Spinal cord (tissue), 10 donors: ENCODE data around the gene SLC14A1. TPM values are rescaled to one million over a fixed set of nuclear protein-coding genes. Genes with fewer than 3 reads are reported as not detected.

Experiments used
- DNase-seq, 6 donors: peaks; one replicate each; pipeline versions ENCODE4 v3.0.0 to v3.0.0-alpha.2; 2013 to 2015; ENCODE audit warnings: low spot score in 6 of 6, low read depth in 4 of 6
- H3K27ac ChIP-seq: one replicate; pipeline ENCODE4 v1.5.1; 2013; ENCODE audit warnings: low read depth, low read length, control low read depth
- H3K27me3 ChIP-seq: one replicate; pipeline ENCODE4 v1.6.1; 2013; ENCODE audit warnings: low read length; ENCODE audit not compliant: control insufficient read depth, insufficient read depth
- H3K36me3 ChIP-seq: one replicate; pipeline ENCODE4 v1.6.1; 2013; ENCODE audit warnings: low read length; ENCODE audit not compliant: control insufficient read depth, insufficient read depth
- H3K4me1 ChIP-seq: one replicate; pipeline ENCODE4 v1.6.1; 2013; ENCODE audit warnings: low read length; ENCODE audit not compliant: control insufficient read depth, insufficient read depth
- H3K4me3 ChIP-seq: one replicate; pipeline ENCODE4 v1.5.1; 2013; ENCODE audit warnings: low read depth, low read length, control low read depth
- H3K9me3 ChIP-seq: one replicate; pipeline ENCODE4 v1.6.1; 2013; ENCODE audit warnings: low read length; ENCODE audit not compliant: control insufficient read depth, insufficient read depth
- WGBS: methylation state at CpG from one replicate; pipeline ENCODE4 v1.1.5; 2013; ENCODE audit warnings: missing lambda C conversion rate; ENCODE audit not compliant: insufficient coverage; 5-methylcytosine and 5-hydroxymethylcytosine counted together
- polyA plus RNA-seq, 2 donors: library from polyadenylated mRNA; unstranded; fragments of 120-200 nt; gene quantifications; one replicate each; pipeline ENCODE4 v1.2.1, GENCODE V29; 2013; ENCODE audit not compliant: insufficient read length in 2 of 2
- total RNA-seq, 2 donors: library from RNA; depleted of rRNA in 1 of 2; stranded (reverse); fragments of 120-200 nt in 1 of 2; fragments of >200 nt in 1 of 2; gene quantifications; one replicate each; pipeline versions ENCODE4 v1.2.3 to v1.2.4, GENCODE V29; 2013 to 2014
- donor health status: healthy.

Gene SLC14A1
- total and polyA plus RNA-seq, 4 donors, result 1.1 to 19.4 (median 1.6) TPM

DNA sequence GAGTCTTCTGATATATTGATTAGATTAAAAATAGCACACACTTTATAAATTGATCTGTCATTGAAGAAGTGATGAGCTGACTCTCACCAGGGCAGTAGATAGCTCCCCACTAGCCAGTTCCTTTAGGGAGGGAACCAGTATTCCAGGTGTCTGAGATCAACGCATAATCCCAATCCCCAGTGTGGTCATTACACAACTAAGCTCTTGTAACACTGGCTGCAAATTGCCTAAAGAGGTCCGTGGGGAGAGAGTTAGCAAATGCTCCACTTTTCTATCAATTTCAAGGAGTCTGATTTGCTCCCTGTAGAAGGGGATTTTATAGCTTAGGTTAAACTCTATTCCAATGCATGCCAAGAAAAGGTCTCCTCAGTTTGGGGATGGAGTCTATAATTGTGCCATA lies 7.7 kb downstream of the SLC14A1 start:
- Histone ChIP-seq H3K9me3 (no peaks in the 10 kb centered on the region), H3K36me3 (no peaks in the 10 kb centered on the region), H3K27ac (no peak overlapping the region), H3K4me1 (no peaks in the 10 kb centered on the region), H3K27me3 (no peaks in the 10 kb centered on the region), H3K4me3 (no peak overlapping the region)
- DNase-seq, result peak in 1 of 6 donors; percentile 62
- WGBS, result 100% methylated on average over 1 of the region's 2 CpGs

DNA sequence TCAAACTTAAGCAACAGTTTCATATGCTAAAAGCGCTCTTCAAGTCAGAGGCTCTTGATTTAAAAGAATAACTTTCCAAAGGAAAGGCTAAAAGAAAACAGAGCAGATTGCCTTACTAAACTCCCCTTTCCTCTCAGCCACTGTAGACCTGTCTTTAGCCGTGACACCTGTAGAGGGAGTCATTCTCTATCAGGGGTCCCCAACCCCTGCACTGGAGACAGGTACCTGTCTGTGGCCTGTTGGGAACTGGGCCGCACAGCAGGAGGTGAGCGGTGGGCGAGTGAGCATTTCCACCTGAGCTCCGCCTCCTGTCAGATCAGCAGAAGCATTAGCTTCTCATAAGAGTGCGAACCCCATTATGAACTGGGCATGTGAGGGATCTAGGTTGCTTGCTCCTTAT lies 9.6 kb downstream of the SLC14A1 start:
- Histone ChIP-seq H3K27ac (no peak overlapping the region), H3K4me3 (no peak overlapping the region), H3K27me3 (no peaks in the 10 kb centered on the region), H3K4me1 (no peaks in the 10 kb centered on the region), H3K36me3 (no peaks in the 10 kb centered on the region), H3K9me3 (no peaks in the 10 kb centered on the region)
- no peak for DNase-seq
- 84% methylated on average over 7 of the region's 7 CpGs for WGBS

DNA sequence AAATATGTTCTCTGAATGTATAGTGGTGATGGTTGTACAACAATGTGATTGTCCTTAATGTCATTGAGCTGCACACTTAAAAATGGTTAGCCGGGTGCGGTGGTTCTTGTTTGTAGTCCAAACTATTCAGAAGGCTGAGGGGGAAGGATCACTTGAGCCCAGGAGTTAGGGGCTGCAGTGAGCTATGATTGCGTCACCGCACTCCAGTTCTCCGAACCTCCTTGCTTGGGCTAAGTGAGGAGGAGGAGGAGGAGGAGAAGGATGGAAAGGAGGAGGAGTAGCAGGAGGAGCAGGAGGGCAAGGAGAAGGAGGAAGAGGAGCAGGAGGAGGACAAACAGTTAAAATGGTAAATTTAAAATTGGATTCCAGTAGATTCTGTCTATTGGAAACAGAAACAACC lies 10.5 kb downstream of the SLC14A1 start:
- H3K4me1 ChIP-seq, result no peaks in the 10 kb centered on the region
- 97% methylated on average over 5 of the region's 5 CpGs for WGBS
- H3K36me3 ChIP-seq, result no peaks in the 10 kb centered on the region

DNA sequence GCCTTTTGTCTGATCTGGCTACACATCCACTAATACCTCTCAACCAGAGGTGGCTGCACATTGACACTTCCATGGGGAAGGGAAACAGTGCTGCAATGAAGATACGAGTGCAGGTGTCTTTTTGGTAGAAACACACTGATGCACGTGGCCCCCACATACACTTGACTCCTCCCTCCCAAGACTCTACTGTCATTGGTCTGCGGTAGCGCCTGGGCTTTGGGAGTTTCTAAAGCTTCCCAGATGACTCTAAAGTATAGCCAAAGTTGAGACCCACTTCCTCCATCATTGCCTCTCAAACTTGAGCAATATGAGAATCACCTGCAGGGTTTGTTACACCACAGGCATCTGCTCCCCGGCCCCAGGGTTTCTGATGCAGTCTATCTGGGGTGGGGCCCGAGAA lies 11.0 kb downstream of the SLC14A1 start:
- WGBS, result 87% methylated on average over 6 of the region's 6 CpGs

More for the DNA sequence above, 10.5 kb downstream of the SLC14A1 start:
- Histone ChIP-seq H3K4me3 (no peak overlapping the region), H3K9me3 (no peaks in the 10 kb centered on the region), H3K27ac (no peak overlapping the region), H3K27me3 (no peaks in the 10 kb centered on the region)
- no peak for DNase-seq

DNA sequence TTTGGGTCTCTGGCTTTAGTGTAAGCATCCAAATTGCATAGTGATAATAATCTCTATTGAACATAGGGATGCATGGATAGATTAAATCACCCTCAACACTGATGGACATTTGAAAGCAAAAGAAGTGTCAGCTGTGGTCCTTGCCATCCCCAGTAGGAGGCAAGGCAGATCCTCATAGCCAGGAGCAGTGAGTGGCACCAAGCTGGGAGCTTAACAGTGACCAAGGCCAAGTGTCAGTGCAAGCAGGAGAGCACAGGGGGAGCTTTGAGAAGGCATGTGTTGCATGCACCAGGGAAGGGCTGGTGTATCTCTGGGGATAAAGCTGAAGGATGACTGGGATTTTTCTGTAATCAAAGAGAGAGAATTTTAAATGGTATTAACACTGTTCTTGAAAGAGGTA lies 14.7 kb downstream of the SLC14A1 start:
- DNase-seq, result no peak
- Histone ChIP-seq H3K27me3 (no peaks in the 10 kb centered on the region), H3K27ac (no peak overlapping the region)

More for the DNA sequence above, 11.0 kb downstream of the SLC14A1 start:
- Histone ChIP-seq H3K27ac (no peak overlapping the region), H3K4me1 (no peaks in the 10 kb centered on the region), H3K9me3 (no peaks in the 10 kb centered on the region), H3K27me3 (no peaks in the 10 kb centered on the region), H3K4me3 (no peak overlapping the region), H3K36me3 (no peaks in the 10 kb centered on the region)
- no peak for DNase-seq

DNA sequence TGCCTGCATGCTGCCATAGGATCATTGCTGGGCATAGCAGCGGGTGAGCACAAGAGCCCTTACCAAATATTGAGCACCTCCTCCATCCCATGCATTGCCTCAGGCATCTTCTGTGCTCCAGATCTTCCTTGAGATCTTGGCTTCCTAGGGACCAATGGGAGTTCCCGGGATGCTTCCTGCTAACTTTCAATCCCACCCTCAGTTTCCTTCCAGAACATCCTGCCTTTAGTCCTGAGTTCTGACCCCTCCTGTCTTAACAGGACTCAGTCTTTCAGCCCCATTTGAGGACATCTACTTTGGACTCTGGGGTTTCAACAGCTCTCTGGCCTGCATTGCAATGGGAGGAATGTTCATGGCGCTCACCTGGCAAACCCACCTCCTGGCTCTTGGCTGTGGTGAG lies 15.3 kb downstream of the SLC14A1 start:
- DNase-seq, result no peak
- Histone ChIP-seq H3K36me3 (no peaks in the 10 kb centered on the region), H3K4me1 (no peaks in the 10 kb centered on the region), H3K27me3 (no peaks in the 10 kb centered on the region), H3K9me3 (no peaks in the 10 kb centered on the region), H3K27ac (no peak overlapping the region), H3K4me3 (no peak overlapping the region)
- WGBS, result 93% methylated on average over 3 of the region's 3 CpGs

More for the DNA sequence above, 14.7 kb downstream of the SLC14A1 start:
- H3K9me3 ChIP-seq, result no peaks in the 10 kb centered on the region
- H3K36me3 ChIP-seq, result no peaks in the 10 kb centered on the region
- H3K4me3 ChIP-seq, result no peak overlapping the region
- H3K4me1 ChIP-seq, result no peaks in the 10 kb centered on the region

DNA sequence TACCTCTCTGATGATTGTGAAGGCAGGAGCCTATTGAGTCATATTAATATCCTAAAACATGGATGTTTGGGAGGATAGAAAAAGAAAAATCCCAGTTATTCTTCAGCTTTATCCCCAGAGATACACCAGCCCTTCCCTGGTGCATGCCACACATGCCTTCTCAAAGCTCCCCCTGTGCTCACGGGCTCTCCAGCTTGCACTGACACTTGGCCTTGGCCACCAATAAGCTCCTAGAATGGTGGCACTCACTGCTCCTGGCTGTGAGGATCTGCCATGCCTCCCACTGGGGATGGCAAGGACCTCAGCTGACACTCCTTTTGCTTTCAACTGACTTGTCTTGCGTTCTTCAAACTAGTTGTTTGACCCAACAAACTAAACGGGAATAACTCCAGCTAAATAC lies 15.9 kb downstream of the SLC14A1 start:
- 85% methylated on average over 3 of the region's 3 CpGs for WGBS
- Histone ChIP-seq H3K27me3 (no peaks in the 10 kb centered on the region), H3K36me3 (no peaks in the 10 kb centered on the region), H3K4me1 (no peaks in the 10 kb centered on the region), H3K9me3 (no peaks in the 10 kb centered on the region), H3K27ac (no peak overlapping the region), H3K4me3 (no peak overlapping the region)
- DNase-seq, result no peak

DNA sequence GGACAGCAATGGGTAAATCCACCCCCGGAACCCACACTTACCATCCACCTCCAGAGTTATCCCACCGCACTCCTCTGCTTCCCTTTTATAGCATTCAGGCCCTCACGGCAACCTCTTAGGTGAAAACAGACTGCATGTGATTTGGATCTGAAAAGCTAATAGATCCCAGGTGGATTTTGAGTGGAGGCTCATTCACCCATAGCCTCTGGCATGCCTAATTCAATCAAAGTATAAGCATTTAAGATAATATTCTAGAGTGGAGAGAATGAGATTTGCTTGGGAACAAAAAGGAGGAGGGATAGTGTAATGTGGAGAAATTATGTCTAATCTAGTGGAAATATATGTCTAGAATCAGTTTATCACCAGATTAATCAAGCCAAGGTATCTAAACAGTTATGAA lies 17.1 kb downstream of the SLC14A1 start:
- DNase-seq, result peak in 1 of 6 donors; percentile 19

GRCh38 chr18:45745817-45746461 lies 22.0 kb downstream of the SLC14A1 start:
- DNase-seq, result no peak
- Histone ChIP-seq H3K27me3 (no peaks in the 10 kb centered on the region), H3K4me1 (no peaks in the 10 kb centered on the region), H3K36me3 (no peaks in the 10 kb centered on the region), H3K27ac (no peak overlapping the region), H3K4me3 (no peak overlapping the region), H3K9me3 (no peaks in the 10 kb centered on the region)
- 90% methylated on average over 2 of the region's 5 CpGs for WGBS

More for the DNA sequence above, 17.1 kb downstream of the SLC14A1 start:
- WGBS, result no CpG with 5 or more reads among the region's 3 CpGs
- Histone ChIP-seq H3K4me3 (no peak overlapping the region), H3K27ac (no peak overlapping the region), H3K9me3 (no peaks in the 10 kb centered on the region), H3K36me3 (no peaks in the 10 kb centered on the region), H3K4me1 (no peaks in the 10 kb centered on the region), H3K27me3 (no peaks in the 10 kb centered on the region)

- Histone ChIP-seq H3K27me3 (no peaks in the 10 kb centered on the region), H3K27ac (no peak overlapping the region), H3K9me3 (no peaks in the 10 kb centered on the region), H3K36me3 (no peaks in the 10 kb centered on the region), H3K4me1 (no peaks in the 10 kb centered on the region), H3K4me3 (no peak overlapping the region)
- WGBS, result no CpG with 5 or more reads among the region's 2 CpGs
- DNase-seq, result no peak
Observed at GRCh38 chr18:45748501-45748900, 24.5 kb downstream of the SLC14A1 start.
